ENCODE results near the gene HOXA6.

GRCh38 chr7:27172315-27172774, 24.8 kb upstream of the HOXA6 start:
- no peak for TF ChIP-seq CTCF (IDR thresholded peaks at IDR 0.05)
- no peak for TF ChIP-seq POLR2AphosphoS5 (IDR thresholded peaks at IDR 0.05)
